NCI-H460 (cell line): ENCODE measurements around the gene GRM7. TPM values are rescaled to one million over a fixed set of nuclear protein-coding genes. Genes with fewer than 3 reads are reported as not detected.

Experiments used
- DNase-seq: peaks from one replicate; pipeline ENCODE4 v3.0.0-alpha.2; 2016; ENCODE audit warnings: low read depth; ENCODE audit errors: extremely low read depth
- total RNA-seq: library from RNA; depleted of rRNA; stranded (reverse); fragments of >200 nt; shearing (Covaris generic); gene quantifications from 2 replicates; pipeline ENCODE4 v1.2.3, GENCODE V29; 2014

The GRM7 gene
- total RNA-seq, 1 experiment from 2014 or later: not detected

GRCh38 chr3:7621651-7622050 is 760.7 kb downstream of the GRM7 start:
- no peak for DNase-seq

DNA sequence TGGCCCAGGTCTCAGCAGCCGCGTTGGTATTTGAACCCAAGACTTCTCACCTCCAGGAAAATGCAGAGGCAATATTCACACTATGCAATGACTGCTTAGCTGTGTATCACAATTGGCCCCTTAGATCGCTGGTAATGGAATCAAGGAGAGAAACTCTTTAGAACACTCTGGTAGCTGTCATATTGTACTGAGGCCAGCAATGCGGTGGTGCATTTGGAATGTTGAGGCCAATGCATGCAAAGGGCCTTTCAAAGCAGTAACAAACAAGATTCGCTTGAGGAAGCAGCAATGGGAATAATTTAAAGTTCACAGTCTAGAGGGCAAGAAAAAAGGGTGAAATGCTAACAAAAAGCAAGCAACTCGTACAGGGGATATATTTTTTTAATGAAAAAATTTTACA is 764.1 kb downstream of the GRM7 start:
- no peak for DNase-seq

DNA sequence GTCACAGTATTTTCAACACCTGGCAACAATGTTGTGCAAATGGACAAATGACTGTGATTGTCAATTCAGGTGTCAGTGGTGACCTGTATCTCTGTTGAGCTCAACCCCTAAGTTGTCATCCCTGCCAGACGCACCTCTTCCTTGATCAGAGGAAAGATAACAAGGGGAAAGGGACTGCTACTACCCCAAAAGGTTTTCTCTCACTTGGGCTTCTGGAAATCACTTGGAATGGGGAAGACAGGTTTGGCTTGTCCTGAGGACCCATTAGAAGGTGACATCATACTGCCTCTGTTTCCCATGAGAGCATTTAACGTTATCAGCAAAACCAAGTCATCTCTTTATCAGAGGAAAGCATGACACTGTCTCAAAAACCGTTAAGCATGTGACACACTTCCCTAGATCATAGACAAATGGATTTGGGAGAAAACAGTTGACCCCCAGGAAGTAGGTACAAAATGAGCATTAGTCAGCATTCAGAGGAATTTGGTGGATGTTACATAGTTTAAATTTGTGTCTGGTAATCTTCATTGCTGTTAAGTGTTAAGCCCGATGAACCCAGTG is 769.5 kb downstream of the GRM7 start:
- no peak for DNase-seq

DNA sequence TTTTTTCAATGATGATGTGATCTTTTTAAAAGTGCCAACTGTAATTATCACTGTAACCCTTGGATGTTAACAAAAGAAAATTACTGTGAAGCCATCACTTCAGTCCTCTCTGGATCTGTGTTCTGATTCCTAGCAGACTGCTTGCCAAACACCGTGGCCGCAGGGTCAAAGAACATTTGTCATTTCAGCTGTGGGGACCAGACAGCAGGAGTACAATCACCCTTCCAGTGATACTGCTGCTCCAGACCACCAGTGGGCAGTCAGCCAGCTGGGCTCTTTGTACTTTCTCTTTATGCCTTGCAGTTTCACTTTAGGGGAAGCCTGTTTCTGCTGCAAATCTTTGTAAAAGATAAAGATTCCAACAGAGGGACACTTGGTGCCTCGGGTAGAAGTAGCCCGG is 770.0 kb downstream of the GRM7 start:
- no peak for DNase-seq

DNA sequence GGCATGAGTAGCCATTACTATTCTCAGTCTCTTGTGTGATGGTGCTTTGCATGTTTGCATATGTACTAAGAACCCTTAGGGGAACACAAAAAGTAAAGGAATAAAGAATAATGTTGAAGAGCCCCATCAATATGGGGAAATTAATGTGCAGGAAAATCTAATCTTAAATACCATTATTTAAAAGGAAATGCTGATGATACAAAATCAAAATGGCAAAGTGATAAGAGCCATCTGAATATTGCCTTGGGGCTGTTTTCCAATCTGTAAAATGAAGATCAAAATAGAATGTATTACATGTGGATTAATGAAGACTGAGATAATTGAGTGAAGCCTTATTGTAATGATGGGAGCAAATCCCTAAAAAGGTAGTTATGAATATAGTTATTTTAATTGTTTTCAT is 771.4 kb downstream of the GRM7 start:
- DNase-seq: no peak

GRCh38 chr3:7637694-7638093 is 776.8 kb downstream of the GRM7 start:
- DNase-seq: no peak

DNA sequence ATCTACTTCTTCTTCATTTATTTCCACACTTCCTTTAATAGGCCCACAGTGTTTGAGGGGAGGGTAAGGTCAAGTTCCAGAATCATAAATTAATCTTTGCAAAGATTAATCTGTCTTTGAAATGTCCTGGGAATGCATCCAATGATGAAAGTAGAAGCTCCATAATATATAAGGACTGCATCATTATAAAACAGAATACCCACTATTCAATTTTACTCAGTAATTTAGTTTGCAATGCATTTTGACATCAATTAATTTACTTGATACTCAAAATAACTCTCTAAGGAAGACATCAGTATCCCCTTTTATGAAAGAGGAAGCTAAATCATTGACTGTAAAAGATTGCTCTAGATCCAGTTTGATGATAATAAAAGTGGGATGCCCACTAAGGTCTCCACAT is 777.2 kb downstream of the GRM7 start:
- DNase-seq: no peak

DNA sequence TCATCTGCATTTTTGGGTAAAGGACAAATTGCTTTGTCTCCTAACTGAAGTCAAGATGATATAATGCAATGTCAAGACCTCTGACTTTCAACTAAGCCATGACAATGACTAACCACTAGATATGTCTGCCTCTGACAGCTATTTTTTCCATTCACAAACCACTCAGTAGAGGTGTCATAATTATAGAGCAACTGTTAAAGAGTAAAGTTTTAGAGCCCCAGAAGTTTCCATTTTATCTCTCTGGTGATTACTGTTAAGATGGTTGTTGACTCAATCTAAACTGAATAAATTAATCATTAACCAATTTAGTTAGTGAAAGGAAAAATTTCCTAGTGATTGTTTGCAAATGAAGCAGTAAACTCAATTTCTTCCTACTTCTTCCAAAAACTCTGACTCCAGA is 779.9 kb downstream of the GRM7 start:
- DNase-seq: no peak

DNA sequence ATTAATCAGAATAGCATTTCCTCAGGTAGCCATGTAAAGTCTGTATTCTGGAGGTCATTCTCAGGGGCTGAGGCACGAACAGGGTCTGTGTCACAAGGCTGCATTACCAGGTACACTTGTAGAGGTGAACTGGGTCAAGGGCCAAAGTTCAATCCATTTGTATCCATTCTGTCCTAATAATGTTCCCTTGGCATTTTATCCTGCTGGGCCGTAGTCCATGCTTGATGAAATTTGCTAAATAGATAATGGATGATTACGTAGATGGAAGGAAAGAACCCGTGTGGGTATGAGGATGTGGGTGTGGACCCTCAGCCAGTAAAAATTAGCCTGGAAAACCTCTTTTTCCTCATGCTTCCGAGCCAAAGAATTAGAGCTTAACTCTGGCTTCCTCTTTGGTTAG is 785.9 kb downstream of the GRM7 start:
- DNase-seq: no peak

GRCh38 chr3:7650466-7650865 is 789.6 kb downstream of the GRM7 start:
- DNase-seq: no peak

DNA sequence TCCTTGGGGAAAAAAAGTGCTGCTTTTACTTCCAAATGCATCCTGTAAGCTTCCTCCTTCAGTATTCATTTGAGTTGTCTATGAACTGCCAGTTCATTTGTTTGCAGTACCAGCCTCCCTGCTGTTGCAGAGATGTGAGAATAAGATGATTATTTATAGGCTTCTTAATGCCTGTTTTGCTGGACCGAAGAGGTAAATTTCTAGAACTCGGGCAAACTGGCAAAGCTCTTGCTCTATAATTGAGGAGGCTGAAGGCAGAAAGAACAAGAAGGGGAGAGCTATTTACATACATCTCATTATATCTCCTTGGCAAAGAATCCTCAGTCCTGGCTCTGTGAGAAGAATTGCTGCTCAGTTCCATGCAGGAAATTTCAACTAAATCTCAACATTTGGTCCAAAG is 790.4 kb downstream of the GRM7 start:
- DNase-seq: no peak

DNA sequence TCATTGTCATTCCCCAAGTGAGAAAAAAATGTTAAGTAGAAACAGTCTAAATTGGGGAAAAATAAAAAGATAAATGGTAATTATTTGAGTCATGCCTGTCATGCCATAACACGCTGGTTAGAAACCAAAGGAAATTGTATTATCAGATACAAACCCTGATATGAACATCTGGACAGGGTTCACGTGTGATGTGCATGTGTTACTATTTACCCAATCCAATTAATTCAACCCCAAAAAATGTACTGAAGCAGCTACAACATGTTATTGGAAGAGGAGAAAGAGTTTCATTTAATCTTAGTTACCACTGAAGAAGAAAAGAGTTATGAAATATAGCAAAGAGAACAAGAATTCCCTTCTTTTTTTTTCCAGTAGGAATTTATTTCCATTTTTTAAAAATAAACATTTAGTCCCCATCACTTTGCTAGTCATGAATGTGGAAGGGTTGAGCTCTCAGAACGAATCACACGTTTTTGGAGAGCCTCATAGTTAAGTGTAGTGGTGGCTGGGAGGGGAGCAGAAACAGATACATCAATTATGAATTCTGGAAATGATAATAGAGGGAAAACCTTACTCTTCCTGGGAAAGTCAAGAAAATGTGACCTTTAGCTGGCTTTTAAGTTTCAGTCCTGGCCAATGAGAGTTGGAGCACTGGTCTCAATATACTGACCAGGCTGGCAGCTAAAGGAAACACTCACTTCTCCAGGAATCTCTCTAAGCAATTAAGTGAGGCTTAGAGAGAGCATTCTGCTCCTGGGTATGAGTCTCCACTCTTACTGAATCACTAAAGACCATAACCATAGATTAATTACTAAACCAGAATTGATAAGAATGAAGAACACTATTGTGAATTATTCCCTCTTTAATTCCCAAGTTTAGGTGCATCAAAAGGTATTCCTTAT is 796.5 kb downstream of the GRM7 start:
- DNase-seq: no peak

DNA sequence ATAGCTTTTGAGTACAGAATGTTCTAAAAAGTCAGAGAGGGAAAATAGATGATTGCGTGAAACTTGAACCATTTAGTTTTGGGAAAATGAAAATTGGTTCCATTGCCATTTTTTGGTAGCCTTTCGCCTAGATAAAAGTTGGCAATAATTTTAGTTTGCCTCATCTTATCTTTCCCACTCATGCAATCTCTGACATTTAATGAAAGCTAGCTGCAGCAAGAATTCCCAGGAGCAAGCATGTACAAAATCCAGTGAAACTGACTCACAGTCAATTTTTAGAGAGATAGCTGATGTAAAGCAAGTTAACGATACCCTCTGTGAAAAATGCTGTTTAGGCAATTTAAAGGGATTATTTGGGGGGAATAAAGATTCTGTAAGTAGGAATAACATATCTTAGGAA is 797.4 kb downstream of the GRM7 start:
- DNase-seq: no peak

DNA sequence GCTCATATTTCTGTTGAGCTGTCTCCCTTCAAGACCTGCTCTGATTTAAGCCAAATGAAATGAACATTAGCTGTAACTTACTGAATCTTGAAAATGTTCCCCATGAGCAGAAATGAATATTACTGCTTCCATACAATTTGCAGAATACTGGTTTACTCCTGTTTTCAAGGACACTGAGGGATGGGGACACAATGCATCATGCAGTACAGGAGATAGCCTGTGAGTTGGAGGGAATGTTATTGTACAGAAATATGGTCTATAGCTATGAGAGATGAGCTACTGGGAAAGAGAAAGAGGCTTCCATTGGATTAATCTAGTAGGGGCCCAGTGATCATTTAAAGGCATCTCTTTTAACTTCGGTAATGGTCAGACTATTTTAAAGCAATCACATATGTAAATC is 798.2 kb downstream of the GRM7 start:
- DNase-seq: no peak

GRCh38 chr3:7663771-7664170 is 802.9 kb downstream of the GRM7 start:
- no peak for DNase-seq

GRCh38 chr3:7667774-7668173 is 806.9 kb downstream of the GRM7 start:
- no peak for DNase-seq

GRCh38 chr3:7669641-7670040 is 808.7 kb downstream of the GRM7 start:
- DNase-seq: no peak

DNA sequence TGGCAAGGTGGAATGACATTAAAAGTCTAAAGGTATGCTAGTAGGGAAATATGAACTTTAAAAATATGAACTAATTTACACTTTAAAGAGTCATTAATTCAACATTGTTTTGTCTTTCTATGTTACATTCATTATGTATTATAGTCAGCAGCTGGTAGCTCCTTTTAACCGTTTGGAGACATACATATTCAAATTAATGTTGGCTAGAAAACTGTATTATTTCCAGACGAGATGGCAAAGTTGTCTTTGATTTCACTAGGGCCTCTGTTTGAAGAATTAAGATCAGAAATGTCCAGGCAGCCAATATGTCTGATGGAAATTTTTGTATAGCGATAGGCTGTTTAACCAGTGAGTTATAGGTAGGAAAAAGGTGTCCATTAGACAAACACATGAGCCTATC is 817.6 kb downstream of the GRM7 start:
- DNase-seq: no peak

- no peak for DNase-seq
Observed at GRCh38 chr3:7682822-7683229, 821.9 kb downstream of the GRM7 start.

DNA sequence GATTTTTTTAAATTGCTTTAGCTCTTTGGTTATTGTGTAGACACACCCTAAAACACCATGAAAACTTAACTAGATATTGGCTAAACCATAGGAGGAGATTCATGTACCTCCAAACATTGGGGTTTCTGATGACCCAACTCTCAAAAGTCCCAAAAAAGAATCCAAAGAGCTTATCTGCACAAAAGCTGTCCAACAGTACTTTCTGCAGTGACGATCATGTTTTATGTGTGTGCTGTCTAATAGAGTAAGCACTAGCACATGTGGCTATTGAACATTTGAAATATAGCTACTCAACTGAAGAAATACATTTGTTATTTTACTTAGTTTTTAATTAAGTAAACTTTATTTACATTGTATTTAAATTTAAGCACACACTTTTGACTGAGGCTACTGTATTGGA is 822.5 kb downstream of the GRM7 start:
- no peak for DNase-seq

DNA sequence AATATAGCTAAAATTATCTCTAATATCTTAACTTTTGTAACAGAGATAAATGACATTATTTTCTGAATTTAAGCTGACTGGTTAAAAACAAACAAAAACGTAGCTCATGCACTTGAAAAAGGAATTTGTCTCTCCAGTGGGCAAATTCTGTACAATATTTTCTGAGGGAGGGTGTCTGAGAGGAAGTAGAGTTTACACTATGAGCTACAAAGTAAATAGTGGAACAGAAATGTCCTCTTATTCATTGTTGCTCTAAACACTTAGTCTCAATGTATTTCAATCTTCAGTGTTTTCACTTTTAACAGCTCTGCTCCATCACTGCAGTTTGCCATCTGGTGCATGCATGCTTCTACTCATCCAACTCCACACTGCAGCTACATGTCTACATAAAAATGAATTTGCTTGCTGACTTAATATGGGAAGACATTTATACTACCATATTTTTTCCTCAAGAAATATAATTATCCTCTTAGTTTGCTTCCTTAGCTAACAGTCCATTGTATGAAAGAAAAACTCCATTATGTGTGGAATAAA is 823.3 kb downstream of the GRM7 start:
- no peak for DNase-seq

- no peak for DNase-seq
Observed at GRCh38 chr3:7687428-7688147, 826.7 kb downstream of the GRM7 start.
